Sigmoid colon (tissue), 4 donors: Measurements from ENCODE around the gene THAP5.

Source experiments
- EP300 ChIP-seq, 4 donors: sonication (generic); formaldehyde crosslinking; IDR thresholded peaks; one replicate each; pipeline ENCODE4 v1.6.1; 2017; ENCODE audit warnings: antibody characterized with exemption in 4 of 4
- TF ChIP-seq, protein P1 (sequence below), 4 experiments: fragments of 450-650 bp in 3 of 4; fragments of 200-600 bp in 1 of 4; IDR thresholded peaks; one replicate each; pipeline ENCODE4 v1.5.1; 2016 to 2019; ENCODE audit warnings: antibody characterized with exemption in 4 of 4, mild to moderate bottlenecking in 3 of 4, moderate library complexity in 2 of 4

DNA sequence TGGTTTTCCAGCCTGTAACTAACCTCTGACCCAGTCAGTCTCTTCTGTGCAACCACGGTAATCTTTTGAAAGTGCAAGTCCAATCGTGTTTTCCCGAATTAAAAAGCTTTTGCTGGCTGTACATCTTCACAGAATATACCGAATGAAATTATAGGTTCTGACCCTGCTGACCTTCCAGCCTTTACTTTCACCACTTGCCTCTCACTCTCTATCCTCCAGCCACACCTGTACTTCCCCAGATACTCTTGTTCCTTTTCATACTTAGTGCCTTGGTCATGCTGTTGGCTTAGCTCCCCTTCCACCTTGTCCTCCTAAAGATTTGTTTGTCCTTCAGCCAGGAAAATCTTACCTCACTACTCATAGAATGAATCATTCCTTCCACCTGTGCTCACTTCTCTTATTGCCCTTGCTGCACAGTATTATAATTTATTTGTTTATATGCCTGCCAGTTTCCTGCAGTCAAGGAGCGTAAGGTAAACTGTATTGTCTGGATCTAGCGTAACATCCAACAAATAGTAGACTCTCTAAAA, 41.3 kb downstream of the THAP5 start:
- no peak for TF ChIP-seq EP300 (IDR thresholded peaks at IDR 0.05)
- TF ChIP-seq, protein P1, sequence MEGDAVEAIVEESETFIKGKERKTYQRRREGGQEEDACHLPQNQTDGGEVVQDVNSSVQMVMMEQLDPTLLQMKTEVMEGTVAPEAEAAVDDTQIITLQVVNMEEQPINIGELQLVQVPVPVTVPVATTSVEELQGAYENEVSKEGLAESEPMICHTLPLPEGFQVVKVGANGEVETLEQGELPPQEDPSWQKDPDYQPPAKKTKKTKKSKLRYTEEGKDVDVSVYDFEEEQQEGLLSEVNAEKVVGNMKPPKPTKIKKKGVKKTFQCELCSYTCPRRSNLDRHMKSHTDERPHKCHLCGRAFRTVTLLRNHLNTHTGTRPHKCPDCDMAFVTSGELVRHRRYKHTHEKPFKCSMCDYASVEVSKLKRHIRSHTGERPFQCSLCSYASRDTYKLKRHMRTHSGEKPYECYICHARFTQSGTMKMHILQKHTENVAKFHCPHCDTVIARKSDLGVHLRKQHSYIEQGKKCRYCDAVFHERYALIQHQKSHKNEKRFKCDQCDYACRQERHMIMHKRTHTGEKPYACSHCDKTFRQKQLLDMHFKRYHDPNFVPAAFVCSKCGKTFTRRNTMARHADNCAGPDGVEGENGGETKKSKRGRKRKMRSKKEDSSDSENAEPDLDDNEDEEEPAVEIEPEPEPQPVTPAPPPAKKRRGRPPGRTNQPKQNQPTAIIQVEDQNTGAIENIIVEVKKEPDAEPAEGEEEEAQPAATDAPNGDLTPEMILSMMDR (IDR thresholded peaks at IDR 0.05), result no peak
